Measurements from ENCODE around the gene CCR8.

Gene CCR8

GRCh38 chr3:39329493-39329892, at the start of gene CCR8:
Gene CCR8 (plus strand): TSS chr3:39329709. CDS start chr3:39332332, 2,623 bp downstream.
- no peak for DNase-seq

GRCh38 chr3:39279745-39280517, 49.6 kb upstream of the CCR8 start, which contains the start of gene CX3CR1:
Gene CX3CR1 (minus strand): TSS chr3:39280036. CDS start chr3:39266509, 13,527 bp downstream.
- DNase-seq: peak; percentile 44 to 47

GRCh38 chr3:39280571-39280970, 48.9 kb upstream of the CCR8 start:
- no peak for DNase-seq

- DNase-seq: no peak
These were observed 48.0 kb upstream of the CCR8 start for GRCh38 chr3:39281533-39281932.

- no peak for DNase-seq
These were observed 47.5 kb upstream of the CCR8 start for GRCh38 chr3:39282057-39282456.

GRCh38 chr3:39284457-39284881, 45.0 kb upstream of the CCR8 start:
- no peak for DNase-seq

GRCh38 chr3:39285332-39285731, 44.2 kb upstream of the CCR8 start:
- peak in 1 of 2 experiments; percentile 17 for DNase-seq

- DNase-seq: no peak
These were observed 42.7 kb upstream of the CCR8 start for GRCh38 chr3:39286771-39287170.

- DNase-seq: no peak
These were observed 42.0 kb upstream of the CCR8 start for GRCh38 chr3:39287216-39288164.

GRCh38 chr3:39288300-39288808, 41.2 kb upstream of the CCR8 start:
- DNase-seq: peak; percentile 89 to 94

GRCh38 chr3:39289107-39289506, 40.4 kb upstream of the CCR8 start:
- no peak for DNase-seq

- DNase-seq: no peak
These were observed 39.3 kb upstream of the CCR8 start for GRCh38 chr3:39290255-39290654.

- peak; percentile 67 to 70 for DNase-seq
These were observed 37.6 kb upstream of the CCR8 start for GRCh38 chr3:39291903-39292329.

- DNase-seq: no peak
These were observed 36.5 kb upstream of the CCR8 start for GRCh38 chr3:39292961-39293360.

GRCh38 chr3:39294446-39295183, 34.9 kb upstream of the CCR8 start:
- DNase-seq: no peak

GRCh38 chr3:39295184-39295775, 34.2 kb upstream of the CCR8 start:
- DNase-seq: no peak

- no peak for DNase-seq
These were observed 33.1 kb upstream of the CCR8 start for GRCh38 chr3:39296197-39297077.

- no peak for DNase-seq
These were observed 30.2 kb upstream of the CCR8 start for GRCh38 chr3:39299279-39299678.

GRCh38 chr3:39302178-39302577, 27.3 kb upstream of the CCR8 start:
- no peak for DNase-seq

GRCh38 chr3:39313289-39313688, 16.2 kb upstream of the CCR8 start:
- DNase-seq: no peak

- DNase-seq: no peak
These were observed 14.1 kb upstream of the CCR8 start for GRCh38 chr3:39315420-39315819.

Measured in AML-193 (cell line).